GM23338 (cell line): ENCODE data around the gene KCNAB1. TPM values are rescaled to one million over a fixed set of nuclear protein-coding genes. Genes with fewer than 3 reads are reported as not detected.
A peak's percentile ranks its signal among the peaks of the same experiment; 100 is the strongest.

Experiments
- ATAC-seq: fragments of 200-7000 bp; cut with Tn5 transposase; 3 replicates; pipeline ENCODE4 v1.9.1; 2020
- DNase-seq: peaks from one replicate; pipeline ENCODE4 v3.0.0-alpha.2; 2015; ENCODE audit warnings: low spot score
- H2AFZ ChIP-seq: fragments of 200-600 bp; sonication (generic); 2 replicates; pipeline ENCODE4 v1.8.0; 2016; ENCODE audit warnings: antibody characterized with exemption, mild to moderate bottlenecking, moderate library complexity
- H3F3A ChIP-seq: fragments of 200-600 bp; sonication (generic); replicated peaks from 2 replicates; pipeline ENCODE4 v1.8.0; 2017; ENCODE audit warnings: antibody characterized with exemption, mixed run types, low read depth
- H3K27ac ChIP-seq: fragments of 200-600 bp; sonication (generic); 2 replicates; pipeline ENCODE4 v1.6.1; 2016; ENCODE audit warnings: low read depth
- H3K27me3 ChIP-seq: fragments of 200-600 bp; sonication (generic); 2 replicates; pipeline ENCODE4 v1.8.0; 2016; ENCODE audit warnings: mild to moderate bottlenecking, mixed run types, moderate library complexity; ENCODE audit not compliant: insufficient read depth
- H3K36me3 ChIP-seq: fragments of 200-600 bp; sonication (generic); 2 replicates; pipeline ENCODE4 v1.8.0; 2016; ENCODE audit warnings: mild to moderate bottlenecking; ENCODE audit not compliant: insufficient read depth
- H3K4me1 ChIP-seq: fragments of 200-600 bp; sonication (generic); 2 replicates; pipeline ENCODE4 v1.8.0; 2016; ENCODE audit warnings: mild to moderate bottlenecking, moderate library complexity; ENCODE audit not compliant: insufficient read depth
- H3K4me2 ChIP-seq: fragments of 200-600 bp; sonication (generic); 2 replicates; pipeline ENCODE4 v1.7.1; 2017; ENCODE audit warnings: mixed run types
- H3K4me3 ChIP-seq: fragments of 200-600 bp; sonication (generic); 2 replicates; pipeline ENCODE4 v1.6.1; 2016; ENCODE audit warnings: mixed run types
- H3K79me2 ChIP-seq: fragments of 200-600 bp; sonication (generic); replicated peaks from 2 replicates; pipeline ENCODE4 v1.8.0; 2017; ENCODE audit warnings: mild to moderate bottlenecking; ENCODE audit not compliant: insufficient read depth
- H3K9me2 ChIP-seq: fragments of 200-600 bp; sonication (generic); 2 replicates; pipeline ENCODE4 v1.8.0; 2017; ENCODE audit not compliant: insufficient read depth
- H4K20me1 ChIP-seq: fragments of 200-600 bp; sonication (generic); replicated peaks from 2 replicates; pipeline ENCODE4 v1.8.0; 2017; ENCODE audit warnings: mild to moderate bottlenecking; ENCODE audit not compliant: insufficient read depth
- H3K27ac Mint-ChIP-seq: 2 replicates; pipeline ENCODE4 v1.8.0; 2020; ENCODE audit warnings: inconsistent platforms, mild to moderate bottlenecking, moderate library complexity, mixed read lengths
- H3K27me3 Mint-ChIP-seq: 3 replicates; pipeline ENCODE4 v1.8.0; 2022; ENCODE audit warnings: low read depth, mild to moderate bottlenecking, moderate library complexity, mixed read lengths, inconsistent platforms; ENCODE audit not compliant: insufficient read depth, poor library complexity
- H3K36me3 Mint-ChIP-seq: 3 replicates; pipeline ENCODE4 v1.8.0; 2021; ENCODE audit warnings: low read depth, mild to moderate bottlenecking, inconsistent platforms, moderate library complexity, mixed read lengths
- H3K4me1 Mint-ChIP-seq: 3 replicates; pipeline ENCODE4 v1.8.0; 2020; ENCODE audit warnings: mild to moderate bottlenecking, inconsistent platforms, mixed read lengths
- H3K4me3 Mint-ChIP-seq: 3 replicates; pipeline ENCODE4 v1.8.0; 2021; ENCODE audit warnings: moderate library complexity, mild to moderate bottlenecking, inconsistent platforms, mixed read lengths
- H3K9me3 Mint-ChIP-seq: 3 replicates; pipeline ENCODE4 v1.8.0; 2020; ENCODE audit warnings: moderate library complexity, mild to moderate bottlenecking, inconsistent platforms, mixed read lengths
- CREB1 ChIP-seq: fragments of 250-450 bp; sonication (Bioruptor Pico); IDR thresholded peaks from 2 replicates; pipeline ENCODE4 v1.5.0; 2020; ENCODE audit warnings: low read depth, mild to moderate bottlenecking, moderate library complexity
- EZH2 ChIP-seq: fragments of 200-600 bp; sonication (generic); IDR thresholded peaks from one replicate; pipeline ENCODE4 v1.8.0; 2017; ENCODE audit warnings: antibody characterized with exemption, mild to moderate bottlenecking, low read depth; ENCODE audit not compliant: unreplicated experiment
- JUNB ChIP-seq: IDR thresholded peaks from one replicate; pipeline ENCODE4 v1.6.1; 2016; ENCODE audit warnings: antibody characterized with exemption; ENCODE audit not compliant: unreplicated experiment
- POLR2AphosphoS5 ChIP-seq: IDR thresholded peaks from 2 replicates; pipeline ENCODE4 v1.6.1; 2016; ENCODE audit warnings: antibody characterized with exemption, low read depth
- STAT1 ChIP-seq: IDR thresholded peaks from one replicate; pipeline ENCODE4 v1.6.1; 2016; ENCODE audit warnings: antibody characterized with exemption; ENCODE audit not compliant: unreplicated experiment
- ZNF114 ChIP-seq: fragments of 250-450 bp; sonication (Bioruptor Pico); IDR thresholded peaks from 2 replicates; pipeline ENCODE4 v1.5.0; 2020; ENCODE audit warnings: mild to moderate bottlenecking, moderate library complexity
- ZNF331 ChIP-seq: fragments of 250-450 bp; sonication (Bioruptor Pico); IDR thresholded peaks from 2 replicates; pipeline ENCODE4 v1.5.0; 2020; ENCODE audit warnings: low read depth, mild to moderate bottlenecking, moderate library complexity
- polyA plus RNA-seq: library from polyadenylated mRNA; unstranded; fragments of >200 nt; fragmentation: Nextera tagmentation; extraction: Ambion mirVana; gene quantifications from 2 replicates; pipeline ENCODE4 v1.2.1, GENCODE V29; 2016
- total RNA-seq: library from RNA; depleted of rRNA; stranded (reverse); fragments of >200 nt; shearing (Covaris generic); gene quantifications from 2 replicates; pipeline ENCODE4 v1.2.3, GENCODE V29; 2014
- TF ChIP-seq, protein P1 (sequence below): IDR thresholded peaks from one replicate; pipeline ENCODE4 v1.6.1; 2018; ENCODE audit warnings: antibody characterized with exemption; ENCODE audit not compliant: unreplicated experiment
- TF ChIP-seq, protein P2 (sequence below): IDR thresholded peaks from 2 replicates; pipeline ENCODE4 v1.6.1; 2016; ENCODE audit warnings: antibody characterized with exemption
- TF ChIP-seq, protein P3 (sequence below), 2 experiments: fragments of 200-600 bp in 1 of 2; sonication (generic) in 1 of 2; conservative IDR thresholded peaks; 2 replicates each; pipeline versions ENCODE4 v1.5.1 to v1.6.1; 2016 to 2017; ENCODE audit warnings: antibody characterized with exemption in 2 of 2, low read depth in 2 of 2, mild to moderate bottlenecking in 2 of 2, moderate library complexity in 1 of 2

KCNAB1 gene
- total and polyA plus RNA-seq, 2 experiments from 2014 or later: 0.69 to 2.6 TPM

DNA sequence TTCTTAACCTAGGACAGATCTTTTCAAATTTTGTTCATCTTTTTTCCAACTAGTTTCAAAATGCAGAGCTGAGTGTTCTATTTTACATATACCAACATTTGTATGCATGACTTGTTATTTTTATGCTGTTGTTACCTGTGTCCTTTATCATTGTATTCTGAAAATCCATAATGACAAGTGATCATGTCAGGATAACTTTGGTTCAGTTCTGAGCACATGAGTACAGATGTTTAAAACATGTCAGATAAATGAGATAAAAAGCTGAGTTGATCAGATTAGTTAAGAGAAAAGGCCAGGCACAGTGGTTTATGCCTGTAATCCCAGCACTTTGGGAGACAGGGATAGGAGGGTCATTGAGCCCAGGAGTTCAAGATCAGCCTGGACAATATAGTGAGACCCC is 229.6 kb downstream of the KCNAB1 start (continued):
- TF ChIP-seq POLR2AphosphoS5 (no peak), ZNF331 (CRISPR knock-in tag) (no peak), CREB1 (no peak), STAT1 (no peak), EZH2 (no peak), ZNF114 (CRISPR knock-in tag) (no peak)
- TF ChIP-seq, protein P1, sequence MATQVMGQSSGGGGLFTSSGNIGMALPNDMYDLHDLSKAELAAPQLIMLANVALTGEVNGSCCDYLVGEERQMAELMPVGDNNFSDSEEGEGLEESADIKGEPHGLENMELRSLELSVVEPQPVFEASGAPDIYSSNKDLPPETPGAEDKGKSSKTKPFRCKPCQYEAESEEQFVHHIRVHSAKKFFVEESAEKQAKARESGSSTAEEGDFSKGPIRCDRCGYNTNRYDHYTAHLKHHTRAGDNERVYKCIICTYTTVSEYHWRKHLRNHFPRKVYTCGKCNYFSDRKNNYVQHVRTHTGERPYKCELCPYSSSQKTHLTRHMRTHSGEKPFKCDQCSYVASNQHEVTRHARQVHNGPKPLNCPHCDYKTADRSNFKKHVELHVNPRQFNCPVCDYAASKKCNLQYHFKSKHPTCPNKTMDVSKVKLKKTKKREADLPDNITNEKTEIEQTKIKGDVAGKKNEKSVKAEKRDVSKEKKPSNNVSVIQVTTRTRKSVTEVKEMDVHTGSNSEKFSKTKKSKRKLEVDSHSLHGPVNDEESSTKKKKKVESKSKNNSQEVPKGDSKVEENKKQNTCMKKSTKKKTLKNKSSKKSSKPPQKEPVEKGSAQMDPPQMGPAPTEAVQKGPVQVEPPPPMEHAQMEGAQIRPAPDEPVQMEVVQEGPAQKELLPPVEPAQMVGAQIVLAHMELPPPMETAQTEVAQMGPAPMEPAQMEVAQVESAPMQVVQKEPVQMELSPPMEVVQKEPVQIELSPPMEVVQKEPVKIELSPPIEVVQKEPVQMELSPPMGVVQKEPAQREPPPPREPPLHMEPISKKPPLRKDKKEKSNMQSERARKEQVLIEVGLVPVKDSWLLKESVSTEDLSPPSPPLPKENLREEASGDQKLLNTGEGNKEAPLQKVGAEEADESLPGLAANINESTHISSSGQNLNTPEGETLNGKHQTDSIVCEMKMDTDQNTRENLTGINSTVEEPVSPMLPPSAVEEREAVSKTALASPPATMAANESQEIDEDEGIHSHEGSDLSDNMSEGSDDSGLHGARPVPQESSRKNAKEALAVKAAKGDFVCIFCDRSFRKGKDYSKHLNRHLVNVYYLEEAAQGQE: no peak

DNA sequence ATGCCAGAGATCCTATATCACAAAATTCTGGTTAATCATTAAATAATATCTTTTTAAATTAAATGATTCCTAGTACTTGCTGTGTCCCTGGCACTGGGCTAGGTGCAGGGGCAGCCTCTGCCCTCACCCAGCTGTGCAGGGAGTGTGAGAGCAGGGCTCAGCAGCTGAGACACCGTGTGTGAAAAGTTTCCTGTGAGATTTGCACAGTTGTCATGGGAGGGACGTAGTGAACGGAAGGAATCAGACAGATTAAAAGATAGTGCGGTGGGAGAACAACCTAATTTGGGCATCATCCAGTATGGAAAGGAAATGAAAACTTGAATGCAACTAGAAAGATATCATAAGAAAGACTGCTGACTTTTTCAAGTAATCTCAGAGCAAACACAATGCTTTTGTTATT is 230.4 kb downstream of the KCNAB1 start:
- Histone ChIP-seq H3K27ac (no peak overlapping the region), H4K20me1 (no peaks in the 10 kb centered on the region), H3K36me3 (no peaks in the 10 kb centered on the region), H3K4me2 (no peak overlapping the region), H3K27me3 (no peaks in the 10 kb centered on the region), H3K79me2 (no peaks in the 10 kb centered on the region), H3K4me3 (no peak overlapping the region), H3K4me1 (peaks cover 6% of the 10 kb centered on the region), H3K9me2 (no peaks in the 10 kb centered on the region), H2AFZ (peak overlapping the region; percentile 90), H3F3A (no peaks in the 10 kb centered on the region)
- Mint-ChIP-seq H3K36me3 (no peaks in the 10 kb centered on the region), H3K27ac (no peak overlapping the region), H3K4me1 (peaks cover 16% of the 10 kb centered on the region), H3K27me3 (no peaks in the 10 kb centered on the region), H3K9me3 (no peaks in the 10 kb centered on the region), H3K4me3 (no peak overlapping the region)
- no peak for DNase-seq
- no peak for ATAC-seq
- TF ChIP-seq JUNB (no peak), STAT1 (no peak), ZNF114 (CRISPR knock-in tag) (no peak), POLR2AphosphoS5 (no peak), ZNF331 (CRISPR knock-in tag) (no peak)
- TF ChIP-seq, protein P2, sequence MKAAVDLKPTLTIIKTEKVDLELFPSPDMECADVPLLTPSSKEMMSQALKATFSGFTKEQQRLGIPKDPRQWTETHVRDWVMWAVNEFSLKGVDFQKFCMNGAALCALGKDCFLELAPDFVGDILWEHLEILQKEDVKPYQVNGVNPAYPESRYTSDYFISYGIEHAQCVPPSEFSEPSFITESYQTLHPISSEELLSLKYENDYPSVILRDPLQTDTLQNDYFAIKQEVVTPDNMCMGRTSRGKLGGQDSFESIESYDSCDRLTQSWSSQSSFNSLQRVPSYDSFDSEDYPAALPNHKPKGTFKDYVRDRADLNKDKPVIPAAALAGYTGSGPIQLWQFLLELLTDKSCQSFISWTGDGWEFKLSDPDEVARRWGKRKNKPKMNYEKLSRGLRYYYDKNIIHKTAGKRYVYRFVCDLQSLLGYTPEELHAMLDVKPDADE: no peak

DNA sequence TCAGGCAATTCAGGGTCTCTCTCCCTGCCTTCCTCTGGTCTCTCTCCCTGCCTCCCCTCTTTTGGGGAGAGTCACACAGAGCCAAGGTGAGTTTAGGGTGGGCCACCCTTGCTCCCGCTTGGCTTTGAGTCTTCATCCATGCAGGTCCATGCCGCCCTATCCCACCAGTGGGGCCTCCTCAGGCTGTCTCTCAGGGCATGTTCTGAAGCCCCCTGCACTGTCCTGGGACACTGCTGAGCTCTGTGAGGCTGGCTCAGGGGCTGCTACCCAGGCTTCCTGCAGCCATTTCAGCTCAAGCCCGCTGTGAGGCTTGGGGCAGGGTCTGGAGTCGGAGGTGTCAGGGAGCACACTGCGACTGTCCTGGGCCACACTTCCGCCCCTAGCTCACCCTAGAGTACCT is 231.4 kb downstream of the KCNAB1 start:
- Histone ChIP-seq H3K79me2 (no peaks in the 10 kb centered on the region), H2AFZ (0 out of 2 replicates have a peak overlapping the region, but pooled peaks have one; percentile 32), H3K36me3 (no peaks in the 10 kb centered on the region), H3K27ac (no peak overlapping the region), H3K27me3 (no peaks in the 10 kb centered on the region), H3K9me2 (no peaks in the 10 kb centered on the region), H3K4me2 (no peak overlapping the region), H3K4me1 (peaks cover 16% of the 10 kb centered on the region), H3K4me3 (no peak overlapping the region), H3F3A (no peaks in the 10 kb centered on the region), H4K20me1 (no peaks in the 10 kb centered on the region)
- peaks cover 16% of the 10 kb centered on the region for H3K4me1 Mint-ChIP-seq
- H3K27ac Mint-ChIP-seq: no peak overlapping the region
- no peak overlapping the region for H3K4me3 Mint-ChIP-seq
- no peaks in the 10 kb centered on the region for H3K27me3 Mint-ChIP-seq
- DNase-seq: no peak
- no peaks in the 10 kb centered on the region for H3K9me3 Mint-ChIP-seq
- H3K36me3 Mint-ChIP-seq: no peaks in the 10 kb centered on the region
- no peak for ATAC-seq
- TF ChIP-seq, protein P1: no peak
- TF ChIP-seq, protein P3, sequence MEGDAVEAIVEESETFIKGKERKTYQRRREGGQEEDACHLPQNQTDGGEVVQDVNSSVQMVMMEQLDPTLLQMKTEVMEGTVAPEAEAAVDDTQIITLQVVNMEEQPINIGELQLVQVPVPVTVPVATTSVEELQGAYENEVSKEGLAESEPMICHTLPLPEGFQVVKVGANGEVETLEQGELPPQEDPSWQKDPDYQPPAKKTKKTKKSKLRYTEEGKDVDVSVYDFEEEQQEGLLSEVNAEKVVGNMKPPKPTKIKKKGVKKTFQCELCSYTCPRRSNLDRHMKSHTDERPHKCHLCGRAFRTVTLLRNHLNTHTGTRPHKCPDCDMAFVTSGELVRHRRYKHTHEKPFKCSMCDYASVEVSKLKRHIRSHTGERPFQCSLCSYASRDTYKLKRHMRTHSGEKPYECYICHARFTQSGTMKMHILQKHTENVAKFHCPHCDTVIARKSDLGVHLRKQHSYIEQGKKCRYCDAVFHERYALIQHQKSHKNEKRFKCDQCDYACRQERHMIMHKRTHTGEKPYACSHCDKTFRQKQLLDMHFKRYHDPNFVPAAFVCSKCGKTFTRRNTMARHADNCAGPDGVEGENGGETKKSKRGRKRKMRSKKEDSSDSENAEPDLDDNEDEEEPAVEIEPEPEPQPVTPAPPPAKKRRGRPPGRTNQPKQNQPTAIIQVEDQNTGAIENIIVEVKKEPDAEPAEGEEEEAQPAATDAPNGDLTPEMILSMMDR (conservative IDR thresholded peaks at IDR 0.05; ENCODE audit: low read depth in 2 of 2): no peak
- TF ChIP-seq JUNB: no peak
- TF ChIP-seq ZNF331 (CRISPR knock-in tag): no peak
- no peak for TF ChIP-seq EZH2
- TF ChIP-seq POLR2AphosphoS5: no peak
- no peak for TF ChIP-seq STAT1
- TF ChIP-seq ZNF114 (CRISPR knock-in tag): no peak
